Stimulated activated CD4-positive, alpha-beta T cell treated with anti-CD3 and anti-CD28 coated beads, TNF-alpha, amount 100 ng/mL, for 1 hour (primary cell): Measurements from ENCODE around the gene FBXW8.

Experiments
- DNase-seq, 3 donors: peaks; one replicate each; pipeline ENCODE4 v3.0.0-alpha.2; 2020; ENCODE audit warnings: low read depth in 3 of 3, low spot score in 1 of 3

The FBXW8 gene

GRCh38 chr12:116887244-116887643 lies 23.5 kb upstream of the FBXW8 start:
- DNase-seq: no peak

DNA sequence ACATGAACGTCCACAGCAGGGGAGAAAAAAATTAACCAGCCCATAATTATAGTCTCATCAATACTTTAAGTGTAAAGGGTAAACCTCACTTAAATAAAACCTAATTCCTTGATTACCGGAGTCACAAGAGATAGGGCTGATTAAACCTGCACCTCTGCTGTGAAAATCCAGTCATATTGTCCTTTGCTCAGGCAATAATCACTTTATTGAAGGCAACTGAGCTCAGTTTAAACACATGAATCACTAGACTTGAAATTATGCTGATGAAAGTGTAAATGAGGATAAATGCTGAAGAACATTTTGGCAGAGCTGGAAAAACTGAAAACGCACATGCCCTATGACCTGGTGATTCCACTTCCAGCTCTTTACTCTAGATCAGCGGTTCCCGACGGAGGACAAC lies 22.9 kb upstream of the FBXW8 start:
- DNase-seq: no peak

- DNase-seq: no peak
Observed at GRCh38 chr12:116890330-116890729, 20.4 kb upstream of the FBXW8 start.

DNA sequence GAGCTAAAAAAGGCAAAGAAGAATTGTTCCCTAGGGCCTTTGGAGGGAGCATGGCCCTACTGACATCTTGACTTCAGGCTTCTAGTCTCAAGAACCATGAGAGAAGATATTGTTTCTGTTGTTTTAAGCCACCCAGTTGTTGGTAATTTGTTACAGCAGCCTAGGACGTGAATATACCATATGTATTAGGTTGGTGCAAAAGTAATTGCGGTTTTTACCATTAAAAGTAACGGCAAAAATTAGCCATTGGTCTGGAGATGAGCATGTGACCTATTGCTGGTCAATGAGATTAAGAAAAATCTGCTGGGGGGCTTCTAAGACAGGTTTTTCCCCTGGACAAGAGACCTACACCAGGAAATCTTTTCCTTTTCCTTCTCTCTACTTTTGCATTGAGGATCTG lies 19.7 kb upstream of the FBXW8 start:
- DNase-seq: no peak

DNA sequence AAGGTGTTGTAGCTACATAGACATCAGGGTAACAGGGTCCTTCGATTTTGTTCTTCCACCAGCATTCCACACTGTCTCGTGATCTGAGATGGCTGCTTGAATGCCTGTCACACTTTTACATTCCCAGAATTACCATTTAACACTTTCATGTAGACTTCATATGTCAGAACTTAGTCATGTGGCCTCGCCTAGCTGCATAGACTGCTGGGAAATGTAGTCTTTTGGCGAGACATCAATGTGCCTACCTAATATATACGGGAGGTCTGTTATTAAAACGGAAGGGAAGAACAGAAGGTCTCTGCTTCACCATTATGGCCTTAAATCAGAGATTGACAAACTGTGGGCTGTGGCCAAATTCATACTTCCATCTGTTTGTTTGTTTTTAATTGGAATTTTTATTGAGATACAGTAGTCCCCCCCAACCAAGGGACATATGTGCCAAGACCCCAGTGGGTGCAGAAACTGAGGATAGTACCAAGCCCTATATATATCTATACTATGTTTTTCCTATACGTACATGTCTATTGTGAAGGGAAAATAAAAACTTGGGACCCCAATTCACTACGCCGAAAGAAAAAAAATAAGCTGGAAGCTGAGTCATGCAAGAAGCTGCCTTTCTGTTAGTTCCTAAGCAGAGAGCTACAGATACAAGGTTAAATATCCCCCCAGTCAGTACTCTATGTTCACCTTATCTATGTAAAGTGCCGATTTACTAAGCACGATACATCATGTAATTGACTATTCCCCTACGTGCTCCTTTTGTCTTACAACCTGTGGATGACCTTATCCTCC lies 18.2 kb upstream of the FBXW8 start:
- no peak for DNase-seq

GRCh38 chr12:116894913-116895312 lies 15.8 kb upstream of the FBXW8 start:
- no peak for DNase-seq

DNA sequence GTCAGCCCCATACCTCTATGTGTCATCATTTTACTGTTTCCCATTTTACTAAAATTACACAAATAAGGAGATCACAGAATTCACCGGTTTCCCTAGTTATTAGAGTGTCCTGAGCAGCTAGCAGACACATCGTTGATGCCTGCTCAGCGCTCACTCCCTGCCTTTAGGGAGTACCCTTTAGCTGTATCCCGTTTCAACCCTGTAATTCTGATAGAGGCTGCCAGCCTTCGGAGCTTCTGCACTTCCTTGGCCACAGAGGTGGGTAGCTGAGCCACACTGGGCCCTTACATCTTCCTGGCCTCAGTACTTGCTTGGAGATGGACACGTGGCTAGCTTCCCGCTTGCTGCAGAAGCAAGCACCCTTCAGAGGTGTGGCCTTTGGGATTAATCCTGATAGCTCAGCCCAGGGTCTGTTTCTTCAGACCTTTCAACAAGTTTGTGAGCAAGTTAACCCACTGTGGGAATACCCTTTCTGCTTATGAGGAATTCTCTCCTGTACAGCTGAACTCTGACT lies 14.3 kb upstream of the FBXW8 start:
- DNase-seq: no peak

DNA sequence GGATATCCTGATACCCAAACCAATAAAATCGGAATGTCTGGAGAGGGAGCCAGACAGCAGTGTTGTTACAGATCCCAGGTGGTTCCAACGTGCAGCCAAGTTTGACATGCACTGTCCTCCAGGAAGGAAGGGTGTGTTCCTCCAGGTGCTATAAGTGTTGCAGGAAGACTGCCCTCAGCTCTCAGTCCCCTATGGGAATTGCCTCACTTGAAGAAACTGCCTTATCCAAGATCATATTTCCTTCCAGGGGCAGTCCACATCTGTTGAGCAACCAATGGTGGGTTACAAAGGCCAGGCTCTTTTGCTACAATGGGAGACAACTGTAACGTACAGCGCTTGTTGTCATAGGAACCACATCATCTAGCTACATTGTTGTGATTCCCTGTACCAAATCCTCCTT lies 13.3 kb upstream of the FBXW8 start:
- DNase-seq: no peak

GRCh38 chr12:116898669-116899068 lies 12.1 kb upstream of the FBXW8 start:
- no peak for DNase-seq

DNA sequence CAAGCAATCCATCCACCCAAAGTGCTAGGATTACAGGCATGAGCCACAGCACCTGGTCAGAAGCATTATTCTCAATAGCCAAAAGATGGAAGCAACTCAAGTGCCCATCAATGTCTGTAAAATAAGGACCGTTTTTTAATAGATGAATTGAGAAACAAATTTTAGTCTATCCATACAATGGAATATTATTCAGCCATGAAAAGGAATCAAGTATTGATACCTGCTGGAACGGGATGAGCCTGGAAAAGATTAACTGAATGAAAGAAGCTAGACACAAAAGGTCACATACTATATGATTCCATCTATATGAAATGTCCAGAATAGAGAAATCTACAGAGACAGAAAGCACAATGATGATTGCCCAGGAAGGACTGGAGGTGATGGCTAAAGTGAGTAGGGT lies 9.1 kb upstream of the FBXW8 start:
- DNase-seq: no peak

- no peak for DNase-seq
Observed at GRCh38 chr12:116903818-116904217, 6.9 kb upstream of the FBXW8 start.

- DNase-seq: no peak
Observed at GRCh38 chr12:116906285-116906684, 4.5 kb upstream of the FBXW8 start.

DNA sequence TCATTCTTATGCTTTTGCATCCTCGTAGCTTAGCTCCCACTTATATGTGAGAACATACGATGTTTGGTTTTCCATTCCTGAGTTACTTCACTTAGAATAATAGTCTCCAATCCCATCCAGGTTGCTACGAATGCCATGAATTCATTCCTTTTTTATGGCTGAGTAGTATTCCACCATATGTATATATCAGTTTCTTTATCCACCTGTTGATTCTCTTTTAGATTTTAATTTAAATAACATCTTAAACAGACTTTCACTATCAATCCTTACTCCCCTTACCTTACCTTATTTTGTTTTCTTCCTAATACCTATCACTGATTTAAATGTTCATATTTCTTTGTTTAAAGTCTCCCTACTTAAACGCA lies 488 bp upstream of the FBXW8 start:
- DNase-seq: no peak

DNA sequence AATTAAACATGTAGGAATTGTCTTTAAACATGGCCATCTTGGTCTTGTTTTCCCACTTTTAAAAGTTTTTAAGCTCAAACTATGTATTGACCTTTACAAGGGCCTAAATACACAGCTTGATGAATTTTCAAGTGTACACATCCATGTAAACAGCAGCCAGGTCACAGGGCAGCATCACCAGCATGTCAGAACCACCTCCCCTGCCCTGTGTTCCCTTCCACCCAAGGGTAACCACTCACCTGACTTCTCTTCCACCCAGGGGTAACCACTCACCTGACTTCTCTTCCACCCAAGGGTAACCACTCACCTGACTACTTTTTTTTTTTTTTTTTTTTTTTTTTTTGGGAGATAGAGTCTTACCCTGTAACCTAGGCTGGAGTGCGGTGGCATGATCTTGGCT lies 4.6 kb downstream of the FBXW8 start:
- DNase-seq: no peak

- DNase-seq: no peak
Observed at GRCh38 chr12:116916122-116916521, 5.4 kb downstream of the FBXW8 start.

GRCh38 chr12:116916714-116917114 lies 6.0 kb downstream of the FBXW8 start:
- no peak for DNase-seq

- DNase-seq: no peak
Observed at GRCh38 chr12:116918464-116918863, 7.7 kb downstream of the FBXW8 start.

GRCh38 chr12:116919247-116919661 lies 8.5 kb downstream of the FBXW8 start:
- DNase-seq: no peak

DNA sequence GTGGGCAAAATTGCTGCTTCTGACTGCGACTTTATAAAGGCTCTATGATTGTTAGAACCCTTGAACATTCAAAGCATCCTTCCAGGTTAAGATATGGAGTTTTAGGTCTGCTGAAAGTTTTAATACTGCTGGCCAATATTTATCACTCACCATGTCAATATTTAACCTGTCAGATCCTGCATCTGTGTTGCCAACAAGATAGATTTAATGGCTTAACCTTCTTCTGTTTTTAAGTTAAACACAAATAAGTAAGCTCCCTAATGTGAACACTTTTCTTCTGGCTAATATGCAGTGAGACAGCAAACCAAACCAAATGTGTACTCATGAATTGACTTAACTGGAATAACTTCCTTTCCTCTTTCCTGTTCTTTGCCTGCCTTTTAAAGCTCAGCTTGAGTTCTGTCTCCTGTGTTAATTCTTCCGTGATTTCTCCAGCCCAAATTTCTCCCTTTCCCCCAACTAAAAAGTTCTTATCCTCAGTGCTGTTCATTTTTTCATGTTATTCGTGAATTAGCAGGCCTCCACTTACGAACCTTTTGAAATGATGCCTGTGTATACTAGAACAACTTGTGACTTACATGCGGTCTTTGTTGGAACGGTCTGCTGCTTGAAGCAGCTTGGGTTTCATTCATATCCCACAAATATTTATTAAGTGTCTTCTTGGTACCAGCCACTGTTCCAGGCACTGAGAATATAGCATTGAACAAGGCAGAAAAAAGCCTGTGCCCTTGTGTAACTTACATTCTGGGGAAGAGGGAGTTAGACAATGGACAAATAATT lies 9.1 kb downstream of the FBXW8 start:
- no peak for DNase-seq

- no peak for DNase-seq
Observed at GRCh38 chr12:116920939-116921338, 10.2 kb downstream of the FBXW8 start.

- no peak for DNase-seq
Observed at GRCh38 chr12:116922194-116922897, 11.6 kb downstream of the FBXW8 start.
